HG03460 (cell line): ENCODE measurements around the gene TMEM94.
"Not testable (repeated sequence)": the region's sequence is repeated elsewhere in the genome, so short reads cannot be mapped to it uniquely, and the experiment has no call there.

Experiments used
- ATAC-seq: cut with Tn5 transposase; IDR thresholded peaks from one replicate; pipeline ENCODE4 v1.9.1; 2021; ENCODE audit not compliant: unreplicated experiment

The TMEM94 gene

GRCh38 chr17:75445296-75445695 is 11.1 kb upstream of the TMEM94 start:
- ATAC-seq: no peak

- not testable (repeated sequence) for ATAC-seq
These were observed 10.5 kb upstream of the TMEM94 start for GRCh38 chr17:75445896-75446295.

GRCh38 chr17:75447951-75448856 is 8.2 kb upstream of the TMEM94 start:
- ATAC-seq: no peak

- no peak for ATAC-seq
These were observed 6.2 kb upstream of the TMEM94 start for GRCh38 chr17:75450270-75450669.

- no peak for ATAC-seq
These were observed 2.2 kb upstream of the TMEM94 start for GRCh38 chr17:75454193-75454592.

- ATAC-seq: not testable (repeated sequence)
These were observed 1.8 kb upstream of the TMEM94 start for GRCh38 chr17:75454672-75455071.

GRCh38 chr17:75456039-75456416 is 407 bp upstream of the TMEM94 start:
- peak; percentile 17 for ATAC-seq

- no peak for ATAC-seq
These were observed 716 bp downstream of the TMEM94 start for GRCh38 chr17:75457047-75457654.

GRCh38 chr17:75459246-75459589 is 2.8 kb downstream of the TMEM94 start:
- ATAC-seq: no peak

- ATAC-seq: no peak
These were observed 3.3 kb downstream of the TMEM94 start for GRCh38 chr17:75459590-75460267.

- no peak for ATAC-seq
These were observed 3.9 kb downstream of the TMEM94 start for GRCh38 chr17:75460295-75460694.

- no peak for ATAC-seq
These were observed 7.2 kb downstream of the TMEM94 start for GRCh38 chr17:75463603-75464002.

GRCh38 chr17:75465039-75465438 is 8.6 kb downstream of the TMEM94 start:
- no peak for ATAC-seq

GRCh38 chr17:75468291-75468754 is 11.9 kb downstream of the TMEM94 start:
- no peak for ATAC-seq

GRCh38 chr17:75468779-75469373 is 12.4 kb downstream of the TMEM94 start:
- no peak for ATAC-seq

GRCh38 chr17:75471207-75471606 is 14.8 kb downstream of the TMEM94 start:
- ATAC-seq: no peak

- ATAC-seq: no peak
These were observed 15.7 kb downstream of the TMEM94 start for GRCh38 chr17:75472119-75472518.

- no peak for ATAC-seq
These were observed 16.8 kb downstream of the TMEM94 start for GRCh38 chr17:75473246-75473645.

- no peak for ATAC-seq
These were observed 18.3 kb downstream of the TMEM94 start for GRCh38 chr17:75474736-75475135.

GRCh38 chr17:75475144-75475835 is 18.9 kb downstream of the TMEM94 start:
- ATAC-seq: no peak

- ATAC-seq: no peak
These were observed 19.4 kb downstream of the TMEM94 start for GRCh38 chr17:75475851-75476250.
